ENCODE measurements around the gene MDH2. TPM values are rescaled to one million over a fixed set of nuclear protein-coding genes. Genes with fewer than 3 reads are reported as not detected.

MDH2 gene
- total RNA-seq, 1 experiment from 2014 or later = 154 TPM

- intact Hi-C loops (cut with micrococcal nuclease; ENCODE audit: unreplicated experiment) = no loop called here
- Mint-ChIP-seq H3K4me3 (ENCODE audit: low read depth, unreplicated experiment) (no peak overlapping the region), H3K4me1 (ENCODE audit: low read depth, unreplicated experiment) (no peaks in the 10 kb centered on the region), H3K36me3 (ENCODE audit: insufficient read depth, unreplicated experiment) (no peaks in the 10 kb centered on the region), H3K27ac (ENCODE audit: unreplicated experiment) (no peak overlapping the region), H3K27me3 (ENCODE audit: unreplicated experiment) (no peaks in the 10 kb centered on the region), H3K9me3 (ENCODE audit: low read depth, unreplicated experiment) (no peaks in the 10 kb centered on the region)
- no TSS peak for BruUV-seq (replicated peaks)
- TF ChIP-seq CTCF (IDR thresholded peaks at IDR 0.05; ENCODE audit: unreplicated experiment) = no peak
- CTCF ChIA-PET = no interaction called here
- no peak for DNase-seq
These were observed 17.2 kb downstream of the MDH2 start for GRCh38 chr7:76065016-76065612.

- DNase-seq = no peak
- no peaks in the 10 kb centered on the region for H3K36me3 Mint-ChIP-seq (ENCODE audit: insufficient read depth, unreplicated experiment)
- H3K27me3 Mint-ChIP-seq (ENCODE audit: unreplicated experiment) = no peaks in the 10 kb centered on the region
- no peak overlapping the region for H3K27ac Mint-ChIP-seq (ENCODE audit: unreplicated experiment)
- no peaks in the 10 kb centered on the region for H3K4me1 Mint-ChIP-seq (ENCODE audit: low read depth, unreplicated experiment)
- no TSS peak for BruUV-seq (replicated peaks)
- no peak for TF ChIP-seq CTCF (IDR thresholded peaks at IDR 0.05; ENCODE audit: unreplicated experiment)
- H3K4me3 Mint-ChIP-seq (ENCODE audit: low read depth, unreplicated experiment) = no peak overlapping the region
- no peaks in the 10 kb centered on the region for H3K9me3 Mint-ChIP-seq (ENCODE audit: low read depth, unreplicated experiment)
- CTCF ChIA-PET = no interaction called here
- intact Hi-C loops (cut with micrococcal nuclease; ENCODE audit: unreplicated experiment) = no loop called here
These were observed 19.0 kb downstream of the MDH2 start for GRCh38 chr7:76066716-76067503.

DNA sequence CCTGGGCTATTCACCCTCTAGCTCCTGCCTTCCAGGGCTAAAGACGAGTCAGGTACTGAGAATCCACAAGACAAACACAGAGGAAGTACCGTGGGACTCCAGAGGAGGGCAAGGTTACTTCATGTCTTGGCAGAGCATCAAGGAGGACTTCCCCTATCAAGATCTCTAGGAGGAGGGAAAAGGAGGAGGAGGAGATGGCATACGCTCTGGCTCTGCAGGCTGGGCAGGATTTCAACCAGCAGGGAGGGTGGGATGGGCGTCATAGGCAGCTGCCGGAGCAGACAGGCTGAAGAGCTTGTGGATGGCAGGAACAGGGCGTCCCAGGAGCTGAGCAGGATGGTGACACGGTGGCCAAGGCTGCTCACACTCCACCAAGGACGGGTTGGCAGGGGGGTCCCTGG, 21.3 kb downstream of the MDH2 start:
- H3K27me3 Mint-ChIP-seq (ENCODE audit: unreplicated experiment) = no peaks in the 10 kb centered on the region
- peak; percentile 47 for DNase-seq
- no peaks in the 10 kb centered on the region for H3K9me3 Mint-ChIP-seq (ENCODE audit: low read depth, unreplicated experiment)
- H3K27ac Mint-ChIP-seq (ENCODE audit: unreplicated experiment) = no peak overlapping the region
- no peaks in the 10 kb centered on the region for H3K36me3 Mint-ChIP-seq (ENCODE audit: insufficient read depth, unreplicated experiment)
- CTCF ChIA-PET = interaction anchor here (0.6 to 1.1 kb wide), 4 partner anchors 22 to 61 kb away, joined by 3 to 9 read pairs (median 4); partner anchors contain the start of genes MDH2 and STYXL1
- H3K4me3 Mint-ChIP-seq (ENCODE audit: low read depth, unreplicated experiment) = no peak overlapping the region
- TF ChIP-seq CTCF (IDR thresholded peaks at IDR 0.05; ENCODE audit: unreplicated experiment) = no peak
- intact Hi-C loops (cut with micrococcal nuclease; ENCODE audit: unreplicated experiment) = loop anchor here (1.0 kb wide), 1 partner anchor 61 kb away; no protein-coding TSS in a partner anchor
- H3K4me1 Mint-ChIP-seq (ENCODE audit: low read depth, unreplicated experiment) = no peaks in the 10 kb centered on the region
- BruUV-seq (replicated peaks) = no TSS peak

- CTCF ChIA-PET = interaction anchor here (0.6 kb wide), 1 partner anchor 139 kb away, joined by 5 read pairs; no protein-coding TSS in a partner anchor
- Mint-ChIP-seq H3K9me3 (ENCODE audit: low read depth, unreplicated experiment) (no peaks in the 10 kb centered on the region), H3K27me3 (ENCODE audit: unreplicated experiment) (no peaks in the 10 kb centered on the region), H3K4me1 (ENCODE audit: low read depth, unreplicated experiment) (no peaks in the 10 kb centered on the region), H3K4me3 (ENCODE audit: low read depth, unreplicated experiment) (no peak overlapping the region), H3K36me3 (ENCODE audit: insufficient read depth, unreplicated experiment) (no peaks in the 10 kb centered on the region), H3K27ac (ENCODE audit: unreplicated experiment) (no peak overlapping the region)
- intact Hi-C loops (cut with micrococcal nuclease; ENCODE audit: unreplicated experiment) = no loop called here
- no peak for DNase-seq
- no TSS peak for BruUV-seq (replicated peaks)
- TF ChIP-seq CTCF (IDR thresholded peaks at IDR 0.05; ENCODE audit: unreplicated experiment) = no peak
These were observed 23.7 kb downstream of the MDH2 start for GRCh38 chr7:76071316-76072242.
